OCI-LY7 (cell line): ENCODE data around the gene PARD6G. TPM values are rescaled to one million over a fixed set of nuclear protein-coding genes. Genes with fewer than 3 reads are reported as not detected.

Source experiments
- BruUV-seq: library from RNA; stranded (reverse); fragments of 400-500 nt; replicated peaks from 2 replicates; lab custom pipeline; 2021; lab: Mats Ljungman, UMichigan
- CTCF ChIA-PET: fragments of 300-600 bp; sonication (Branson Sonifier 250); formaldehyde crosslinking; loops from one replicate; lab custom pipeline; 2022; ENCODE audit warnings: antibody characterized with exemption; ENCODE audit not compliant: unreplicated experiment; lab: Charles Lee
- POLR2A ChIA-PET: fragments of 300-600 bp; sonication (Branson Sonifier 250); formaldehyde crosslinking; loops from one replicate; lab custom pipeline; 2022; ENCODE audit warnings: antibody characterized with exemption; lab: Charles Lee
- DNase-seq: peaks from one replicate; pipeline ENCODE4 v3.0.0-alpha.2; 2015; ENCODE audit warnings: low spot score
- H2AFZ ChIP-seq: fragments of 200-600 bp; sonication (generic), shearing (Covaris generic); 2 replicates; pipeline ENCODE4 v1.6.1; 2014; ENCODE audit warnings: mild to moderate bottlenecking, antibody characterized with exemption, low read length, moderate library complexity
- H3K27ac ChIP-seq: fragments of 200-600 bp; sonication (generic); 2 replicates; pipeline ENCODE4 v1.5.1; 2014; ENCODE audit warnings: mixed run types, low read depth, mild to moderate bottlenecking, moderate library complexity, low read length, inconsistent platforms; ENCODE audit not compliant: poor library complexity, severe bottlenecking
- H3K36me3 ChIP-seq: fragments of 200-600 bp; sonication (generic); 2 replicates; pipeline ENCODE4 v1.6.1; 2014; ENCODE audit warnings: mild to moderate bottlenecking, antibody characterized with exemption, low read length, moderate library complexity, mixed read lengths; ENCODE audit not compliant: insufficient read depth
- H3K4me1 ChIP-seq: fragments of 200-600 bp; sonication (generic); 2 replicates; pipeline ENCODE4 v1.5.1; 2014; ENCODE audit warnings: mild to moderate bottlenecking, low read length; ENCODE audit not compliant: insufficient read depth, poor library complexity, severe bottlenecking
- H3K4me2 ChIP-seq: fragments of 200-600 bp; sonication (generic); 2 replicates; pipeline ENCODE4 v1.6.1; 2014; ENCODE audit warnings: mild to moderate bottlenecking, low read length
- H3K4me3 ChIP-seq: fragments of 200-600 bp; sonication (generic); 2 replicates; pipeline ENCODE4 v1.5.1; 2014; ENCODE audit warnings: mild to moderate bottlenecking, low read depth, low read length; ENCODE audit not compliant: poor library complexity, severe bottlenecking
- H3K79me2 ChIP-seq: fragments of 200-600 bp; sonication (generic); 2 replicates; pipeline ENCODE4 v1.6.1; 2016; ENCODE audit warnings: low read depth, mild to moderate bottlenecking, low read length, moderate library complexity, mixed read lengths; ENCODE audit not compliant: insufficient read depth
- H3K9me2 ChIP-seq: fragments of 200-600 bp; sonication (generic); 2 replicates; pipeline ENCODE4 v1.6.1; 2016; ENCODE audit warnings: mild to moderate bottlenecking, low read length, mixed read lengths; ENCODE audit not compliant: insufficient read depth
- H3K9me3 ChIP-seq: fragments of 200-600 bp; sonication (generic); 2 replicates; pipeline ENCODE4 v1.6.1; 2014; ENCODE audit warnings: mild to moderate bottlenecking, mixed run types, low read length, mixed read lengths
- H4K20me1 ChIP-seq: fragments of 200-600 bp; sonication (generic); 2 replicates; pipeline ENCODE4 v1.6.1; 2014; ENCODE audit warnings: mild to moderate bottlenecking, antibody characterized with exemption, low read length, moderate library complexity, mixed read lengths; ENCODE audit not compliant: insufficient read depth
- CTCF ChIP-seq: fragments of 200-600 bp; sonication (generic); conservative IDR thresholded peaks from 2 replicates; pipeline ENCODE4 v1.5.1; 2014; ENCODE audit warnings: mild to moderate bottlenecking, antibody characterized with exemption, low read length, moderate library complexity, mixed read lengths
- EZH2phosphoT487 ChIP-seq: fragments of 200-600 bp; sonication (generic); IDR thresholded peaks from 2 replicates; pipeline ENCODE4 v1.6.1; 2018; ENCODE audit warnings: low read depth, borderline replicate concordance, mild to moderate bottlenecking, mixed run types, antibody characterized with exemption, low read length, moderate library complexity, mixed read lengths
- intact Hi-C: fragments of 100-400 bp; cut with micrococcal nuclease; formaldehyde crosslinking; loops from one replicate; pipeline ENCODE4 v1.10.0; 2022; ENCODE audit not compliant: unreplicated experiment
- total RNA-seq, 2 experiments: library from RNA; depleted of rRNA in 1 of 2; stranded (reverse); fragments of >200 nt in 1 of 2; shearing (Covaris generic) in 1 of 2; gene quantifications; 2 replicates each; pipeline ENCODE4 v1.2.3, GENCODE V29; 2014 to 2022

Gene PARD6G
- total RNA-seq, 2 experiments from 2014 or later, result 0.03 TPM; not detected in 1

DNA sequence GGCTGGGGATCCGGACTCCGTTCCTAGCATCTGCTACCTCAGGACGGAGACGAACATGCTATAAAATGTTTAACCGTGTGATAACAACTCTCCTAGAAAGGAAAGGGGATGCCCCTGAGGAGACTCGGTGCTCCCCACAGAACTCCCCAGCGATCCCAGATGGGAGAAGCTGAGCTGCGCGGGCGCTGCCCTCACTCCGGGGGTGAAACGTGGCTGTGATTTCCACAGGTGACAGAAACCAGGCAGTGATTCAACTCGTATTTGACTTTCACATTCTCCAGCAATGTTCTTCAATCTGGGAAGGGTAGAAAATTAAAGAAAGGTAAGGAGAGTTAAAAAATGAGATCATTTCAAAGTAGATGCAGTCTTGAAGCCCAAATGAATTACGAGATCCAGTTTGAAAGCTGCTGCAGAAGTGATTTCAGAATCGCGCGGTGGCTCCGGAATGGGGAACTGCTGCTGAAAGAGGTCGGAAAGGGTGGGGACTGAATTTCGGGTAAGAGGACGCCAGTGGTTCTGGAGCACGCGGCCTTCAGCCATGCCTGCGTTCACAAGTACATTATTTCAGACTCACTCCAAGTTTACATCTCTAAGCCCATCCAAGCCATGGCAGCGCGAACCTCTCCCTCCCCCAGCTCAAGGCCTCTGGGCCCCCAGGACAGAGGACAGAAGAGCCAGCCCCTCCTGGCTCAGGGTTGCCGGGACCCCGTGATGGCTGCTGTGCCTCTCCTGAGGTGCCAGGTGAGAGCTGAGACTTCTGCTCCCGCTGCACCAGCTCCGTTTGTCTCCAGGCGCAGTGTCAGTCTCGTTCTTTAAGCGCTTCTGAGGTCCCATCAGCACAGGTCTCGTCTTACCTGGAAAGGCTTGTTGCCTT is 98.8 kb downstream of the PARD6G start:
- Histone ChIP-seq H3K36me3 (no peaks in the 10 kb centered on the region), H2AFZ (no peak overlapping the region), H3K4me1 (no peaks in the 10 kb centered on the region), H3K27ac (no peak overlapping the region), H3K9me3 (no peaks in the 10 kb centered on the region), H3K9me2 (no peaks in the 10 kb centered on the region), H3K4me2 (no peak overlapping the region), H3K4me3 (no peak overlapping the region), H4K20me1 (no peaks in the 10 kb centered on the region), H3K79me2 (no peaks in the 10 kb centered on the region)
- ChIA-PET CTCF (no interaction called here), POLR2A (no interaction called here)
- TF ChIP-seq CTCF (no peak), EZH2phosphoT487 (no peak)
- DNase-seq, result no peak
- intact Hi-C loops, result no loop called here
- no TSS peak for BruUV-seq

- Histone ChIP-seq H4K20me1 (no peaks in the 10 kb centered on the region), H3K9me2 (no peaks in the 10 kb centered on the region), H3K36me3 (no peaks in the 10 kb centered on the region), H2AFZ (no peak overlapping the region), H3K27ac (no peak overlapping the region), H3K9me3 (no peaks in the 10 kb centered on the region), H3K4me2 (no peak overlapping the region), H3K79me2 (no peaks in the 10 kb centered on the region), H3K4me1 (no peaks in the 10 kb centered on the region), H3K4me3 (no peak overlapping the region)
- ChIA-PET POLR2A (no interaction called here), CTCF (no interaction called here)
- intact Hi-C loops, result no loop called here
- no peak for TF ChIP-seq CTCF
- no peak for TF ChIP-seq EZH2phosphoT487
- peak; percentile 2 for DNase-seq
- BruUV-seq, result no TSS peak
Measured at GRCh38 chr18:80147418-80148325, 99.6 kb downstream of the PARD6G start.
